GM10266 (cell line): ENCODE measurements around the gene RNU11.
"Not testable (repeated sequence)": the region's sequence is repeated elsewhere in the genome, so short reads cannot be mapped to it uniquely, and the experiment has no call there.

Experiments used
- DNase-seq: peaks from one replicate; pipeline ENCODE4 v3.0.0; 2012; ENCODE audit errors: extremely low spot score
- TF ChIP-seq, protein P1 (sequence below): IDR thresholded peaks from 2 replicates; pipeline ENCODE4 v1.5.1; 2012; ENCODE audit warnings: mild to moderate bottlenecking, low read depth; ENCODE audit not compliant: control insufficient read depth, insufficient read depth; ENCODE audit errors: missing control alignments

Gene RNU11

GRCh38 chr1:28646040-28646439 is 2.4 kb upstream of the RNU11 start:
- TF ChIP-seq, protein P1, sequence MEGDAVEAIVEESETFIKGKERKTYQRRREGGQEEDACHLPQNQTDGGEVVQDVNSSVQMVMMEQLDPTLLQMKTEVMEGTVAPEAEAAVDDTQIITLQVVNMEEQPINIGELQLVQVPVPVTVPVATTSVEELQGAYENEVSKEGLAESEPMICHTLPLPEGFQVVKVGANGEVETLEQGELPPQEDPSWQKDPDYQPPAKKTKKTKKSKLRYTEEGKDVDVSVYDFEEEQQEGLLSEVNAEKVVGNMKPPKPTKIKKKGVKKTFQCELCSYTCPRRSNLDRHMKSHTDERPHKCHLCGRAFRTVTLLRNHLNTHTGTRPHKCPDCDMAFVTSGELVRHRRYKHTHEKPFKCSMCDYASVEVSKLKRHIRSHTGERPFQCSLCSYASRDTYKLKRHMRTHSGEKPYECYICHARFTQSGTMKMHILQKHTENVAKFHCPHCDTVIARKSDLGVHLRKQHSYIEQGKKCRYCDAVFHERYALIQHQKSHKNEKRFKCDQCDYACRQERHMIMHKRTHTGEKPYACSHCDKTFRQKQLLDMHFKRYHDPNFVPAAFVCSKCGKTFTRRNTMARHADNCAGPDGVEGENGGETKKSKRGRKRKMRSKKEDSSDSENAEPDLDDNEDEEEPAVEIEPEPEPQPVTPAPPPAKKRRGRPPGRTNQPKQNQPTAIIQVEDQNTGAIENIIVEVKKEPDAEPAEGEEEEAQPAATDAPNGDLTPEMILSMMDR: no peak
- DNase-seq: no peak

GRCh38 chr1:28648008-28648473 is 359 bp upstream of the RNU11 start:
- peak; percentile 84 for DNase-seq
- TF ChIP-seq, protein P1: no peak

DNA sequence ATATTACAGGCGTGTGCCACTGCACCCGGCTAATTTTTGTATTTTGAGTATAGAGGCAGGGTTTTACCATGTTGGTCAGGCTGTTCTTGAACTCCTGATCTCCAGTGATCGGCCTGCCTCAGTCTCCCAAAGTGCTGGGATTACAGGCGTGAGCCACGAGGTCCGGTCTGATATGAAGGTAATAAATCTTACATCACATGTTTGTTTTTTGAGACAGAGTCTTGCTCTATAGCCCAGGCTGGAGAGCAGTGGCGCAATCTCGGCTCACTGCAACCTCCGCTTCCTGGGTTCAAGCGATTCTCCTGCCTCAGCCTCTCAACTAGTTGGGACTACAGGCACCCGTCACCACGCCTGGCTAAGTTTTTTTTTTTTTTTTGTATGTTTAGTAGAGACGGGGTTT is 4.7 kb downstream of the RNU11 start:
- DNase-seq: not testable (repeated sequence)

DNA sequence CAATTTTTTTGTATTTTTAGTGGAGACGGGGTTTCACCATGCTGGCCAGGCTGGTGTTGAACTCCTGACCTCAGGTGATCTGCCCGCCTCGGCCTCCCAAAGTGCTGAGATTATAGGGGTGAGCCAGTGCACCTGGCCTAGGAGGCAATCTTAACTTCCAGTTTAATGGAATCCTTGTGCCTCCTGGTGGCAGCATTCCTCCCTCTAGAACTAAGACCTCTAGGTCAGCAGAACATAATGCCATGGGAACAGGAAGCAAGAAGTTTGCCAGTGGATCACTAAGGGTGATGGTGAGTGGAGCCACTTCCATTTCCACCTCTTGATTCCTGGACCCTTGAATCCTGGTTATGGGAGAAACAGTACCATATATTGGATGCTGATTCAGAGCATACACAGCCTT is 5.5 kb downstream of the RNU11 start:
- TF ChIP-seq, protein P1: peak; percentile 20
- DNase-seq: not testable (repeated sequence)

- not testable (repeated sequence) for DNase-seq
These were observed 7.3 kb downstream of the RNU11 start for GRCh38 chr1:28655448-28656311.

GRCh38 chr1:28656335-28656734 is 7.9 kb downstream of the RNU11 start:
- TF ChIP-seq, protein P1: no peak
- no peak for DNase-seq

DNA sequence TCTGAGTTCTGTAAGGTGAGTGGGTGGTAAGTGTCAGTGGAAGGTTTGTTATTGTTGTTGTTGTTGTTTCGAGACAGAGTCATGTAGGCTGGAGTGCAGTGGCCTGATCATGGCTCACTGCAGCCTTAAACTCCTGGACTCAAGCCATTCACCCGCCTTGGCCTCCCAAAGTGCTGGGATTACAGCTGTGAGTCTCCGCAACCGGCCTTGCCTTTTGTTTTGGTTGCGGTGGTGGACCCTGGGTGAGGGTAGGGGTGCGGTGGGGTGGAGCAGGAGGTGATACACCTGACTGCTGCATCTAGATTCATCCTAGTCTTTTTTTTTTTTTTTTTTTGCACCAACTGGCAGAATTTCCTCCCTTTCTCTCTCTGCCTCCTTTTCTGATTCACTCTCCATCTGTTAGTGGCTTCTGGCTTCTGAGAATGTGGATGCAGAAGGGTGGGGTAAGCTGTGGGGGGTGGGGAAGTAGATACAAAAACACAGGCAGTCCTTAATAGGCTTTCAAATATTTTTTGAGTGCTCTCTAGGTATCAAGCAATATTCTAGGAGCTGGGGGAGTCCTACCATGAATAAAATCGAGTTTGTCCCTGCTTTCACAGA is 15.6 kb downstream of the RNU11 start:
- TF ChIP-seq, protein P1: no peak
- DNase-seq: no peak

DNA sequence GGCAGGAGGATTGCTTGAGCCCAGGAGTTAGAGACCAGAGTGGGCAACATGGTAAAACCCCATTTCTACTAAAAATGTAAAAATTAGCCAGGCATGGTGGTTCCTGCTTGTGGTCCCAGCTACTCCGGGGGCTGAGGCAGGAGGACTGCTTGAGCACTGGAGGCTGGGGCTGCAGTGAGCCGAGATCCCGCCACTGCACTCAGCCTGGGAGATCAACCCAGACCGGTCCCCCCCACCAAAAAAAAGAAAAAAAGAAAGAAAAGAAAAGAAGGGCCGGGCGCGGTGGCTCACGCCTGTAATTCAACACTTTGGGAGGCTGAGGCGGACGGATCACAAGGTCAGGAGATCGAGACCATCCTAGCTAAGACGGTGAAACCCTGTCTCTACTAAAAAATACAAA is 18.4 kb downstream of the RNU11 start:
- no peak for DNase-seq
- TF ChIP-seq, protein P1: no peak
